Hepatocyte (in vitro differentiated cells): ENCODE measurements around the gene PACRG.

ENCODE experiments used
- CTCF ChIP-seq: fragments of 200-600 bp; sonication (generic); IDR thresholded peaks from 2 replicates; pipeline ENCODE4 v1.5.1; 2016; ENCODE audit warnings: antibody characterized with exemption, mild to moderate bottlenecking; ENCODE audit not compliant: poor library complexity
- EZH2phosphoT487 ChIP-seq: fragments of 200-600 bp; sonication (generic); IDR thresholded peaks from one replicate; pipeline ENCODE4 v1.6.1; 2018; ENCODE audit warnings: antibody characterized with exemption, mild to moderate bottlenecking, low read depth, moderate library complexity; ENCODE audit not compliant: unreplicated experiment, severe bottlenecking

GRCh38 chr6:163243083-163243482 lies 515.3 kb downstream of the PACRG start:
- no peak for TF ChIP-seq EZH2phosphoT487
- no peak for TF ChIP-seq CTCF
